GM19043 (cell line): Measurements from ENCODE around the gene PHPT1.
"Not testable (repeated sequence)": the region's sequence is repeated elsewhere in the genome, so short reads cannot be mapped to it uniquely, and the experiment has no call there.

Experiments used
- ATAC-seq: cut with Tn5 transposase; IDR thresholded peaks from one replicate; pipeline ENCODE4 v1.9.1; 2021; ENCODE audit warnings: low read depth; ENCODE audit not compliant: unreplicated experiment

The PHPT1 gene

GRCh38 chr9:136849038-136849959 is at the start of gene PHPT1:
PHPT1 (plus strand) TSS chr9:136849409; CDS start chr9:136849431, 22 bp downstream.
- peak; percentile 80 for ATAC-seq

GRCh38 chr9:136799854-136800657 is 49.2 kb upstream of the PHPT1 start:
- no peak for ATAC-seq

DNA sequence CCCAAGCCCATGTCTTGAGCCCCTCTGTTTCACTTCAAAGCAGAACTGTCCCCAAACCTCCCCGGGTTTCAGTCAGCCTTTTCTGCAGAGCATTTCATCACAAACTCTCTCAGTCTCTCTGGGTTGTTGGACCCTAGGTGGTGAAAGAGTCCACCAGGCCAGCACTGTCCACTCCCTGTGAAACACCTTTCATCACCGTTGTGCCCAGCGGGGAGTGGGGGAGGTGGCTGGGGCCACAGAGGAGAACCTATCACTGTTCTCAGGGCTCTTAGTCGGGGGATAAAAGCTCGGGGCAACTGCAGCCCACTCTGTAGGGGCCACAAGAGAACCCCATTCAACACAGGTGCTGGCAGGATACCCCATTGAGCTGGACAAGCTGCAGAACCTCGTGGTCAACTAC is 46.9 kb upstream of the PHPT1 start:
- no peak for ATAC-seq

DNA sequence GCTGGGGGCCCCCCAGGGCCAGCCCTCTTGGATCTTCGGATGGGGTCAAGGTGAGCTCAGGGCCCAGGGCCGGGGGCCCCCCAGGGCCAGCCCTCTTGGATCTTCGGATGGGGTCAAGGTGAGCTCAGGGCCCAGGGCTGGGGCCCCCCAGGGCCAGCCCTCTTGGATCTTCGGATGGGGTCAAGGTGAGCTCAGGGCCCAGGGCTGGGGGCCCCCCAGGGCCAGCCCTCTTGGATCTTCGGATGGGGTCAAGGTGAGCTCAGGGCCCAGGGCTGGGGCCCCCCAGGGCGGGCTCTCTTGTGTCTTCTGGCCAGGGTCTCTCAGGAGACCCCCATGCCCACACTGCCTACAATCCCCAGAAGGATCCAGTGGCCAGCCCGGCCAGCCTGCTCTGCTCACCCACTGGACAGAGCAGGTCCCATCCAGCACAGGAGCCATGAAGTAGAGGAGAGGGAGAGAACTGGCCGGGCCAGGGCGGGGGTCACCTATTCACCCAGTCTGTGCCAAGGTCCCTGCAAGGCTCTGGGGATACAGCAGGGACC is 46.1 kb upstream of the PHPT1 start:
- not testable (repeated sequence) for ATAC-seq

GRCh38 chr9:136803551-136804508 is 45.4 kb upstream of the PHPT1 start:
- no peak for ATAC-seq

DNA sequence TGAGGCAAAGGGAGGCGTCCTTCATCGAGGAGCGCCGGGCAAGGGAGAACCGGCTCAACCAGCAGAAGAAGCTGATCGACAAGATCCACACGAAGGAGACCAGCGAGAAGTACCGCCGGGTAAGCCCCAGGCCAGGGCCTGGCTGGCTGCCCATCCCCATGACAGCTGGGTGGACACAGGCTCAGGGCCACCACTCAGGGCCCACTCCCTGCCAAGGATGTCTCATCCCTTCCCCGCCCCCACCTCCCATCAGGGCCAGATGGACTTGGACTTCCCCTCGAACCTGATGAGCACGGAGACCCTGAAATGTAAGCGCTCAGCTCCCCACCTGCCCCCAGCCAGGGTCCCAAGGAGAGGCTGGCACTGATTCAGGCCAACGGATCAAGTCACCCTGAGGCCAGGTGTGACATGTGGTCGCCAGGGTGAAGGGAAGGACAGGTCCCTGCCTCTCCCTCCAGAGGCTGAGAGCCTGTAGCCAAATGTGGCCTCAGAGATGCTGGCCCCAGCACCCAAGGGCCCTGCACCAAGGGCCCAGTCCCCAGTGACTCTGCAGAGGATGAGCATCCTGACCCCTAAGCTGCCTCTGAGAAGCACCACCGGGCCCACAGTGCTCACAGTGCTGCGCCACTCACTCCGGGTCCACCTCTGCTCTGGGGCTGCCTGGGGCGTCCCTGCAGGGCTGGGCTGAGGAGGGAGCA is 44.6 kb upstream of the PHPT1 start:
- no peak for ATAC-seq

DNA sequence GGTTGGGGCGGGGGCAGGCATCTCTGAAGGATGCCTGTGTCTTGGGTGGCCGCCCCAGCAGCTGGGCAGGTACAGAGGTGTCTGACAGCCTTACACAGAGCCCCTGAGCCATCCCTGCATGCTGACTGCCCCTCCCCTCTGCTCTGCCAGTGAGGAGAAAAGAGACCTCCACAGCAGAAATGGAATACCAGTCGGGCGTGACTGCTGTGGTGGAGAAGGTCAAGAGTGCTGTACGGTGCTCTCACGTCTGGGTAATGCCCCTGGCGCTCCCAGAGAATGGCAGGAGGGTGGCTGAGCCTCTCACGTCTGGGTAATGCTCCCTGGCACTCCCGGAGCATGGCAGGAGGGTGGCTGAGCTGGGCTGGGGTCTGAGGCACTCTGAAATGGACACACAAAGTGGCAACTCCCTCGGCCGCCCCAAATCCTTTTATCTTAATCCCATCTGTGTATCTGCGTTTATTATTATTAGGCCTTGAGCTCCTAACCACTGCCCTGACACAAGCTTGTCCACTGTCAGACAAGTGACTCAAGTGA is 43.9 kb upstream of the PHPT1 start:
- ATAC-seq: no peak

DNA sequence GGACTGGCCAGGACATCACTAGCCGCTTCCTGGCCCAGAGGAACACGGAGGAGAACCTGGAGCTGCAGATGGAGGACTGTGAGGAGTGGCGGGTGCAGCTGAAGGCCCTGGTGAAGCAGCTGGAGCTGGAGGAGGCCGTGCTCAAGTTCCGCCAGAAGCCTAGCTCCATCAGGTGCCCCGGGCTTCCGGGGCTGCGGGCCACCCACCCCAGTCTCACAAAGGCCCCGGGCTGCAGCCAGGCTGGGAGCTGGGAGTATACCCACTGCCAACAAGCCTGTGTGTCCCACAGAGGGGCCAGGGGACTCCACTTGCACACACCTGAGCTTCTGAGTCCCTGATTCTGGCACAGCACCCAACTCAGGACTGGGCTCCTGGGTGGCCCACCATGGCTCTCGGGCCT is 43.1 kb upstream of the PHPT1 start:
- ATAC-seq: no peak

GRCh38 chr9:136806631-136807201 is 42.5 kb upstream of the PHPT1 start:
- ATAC-seq: no peak

DNA sequence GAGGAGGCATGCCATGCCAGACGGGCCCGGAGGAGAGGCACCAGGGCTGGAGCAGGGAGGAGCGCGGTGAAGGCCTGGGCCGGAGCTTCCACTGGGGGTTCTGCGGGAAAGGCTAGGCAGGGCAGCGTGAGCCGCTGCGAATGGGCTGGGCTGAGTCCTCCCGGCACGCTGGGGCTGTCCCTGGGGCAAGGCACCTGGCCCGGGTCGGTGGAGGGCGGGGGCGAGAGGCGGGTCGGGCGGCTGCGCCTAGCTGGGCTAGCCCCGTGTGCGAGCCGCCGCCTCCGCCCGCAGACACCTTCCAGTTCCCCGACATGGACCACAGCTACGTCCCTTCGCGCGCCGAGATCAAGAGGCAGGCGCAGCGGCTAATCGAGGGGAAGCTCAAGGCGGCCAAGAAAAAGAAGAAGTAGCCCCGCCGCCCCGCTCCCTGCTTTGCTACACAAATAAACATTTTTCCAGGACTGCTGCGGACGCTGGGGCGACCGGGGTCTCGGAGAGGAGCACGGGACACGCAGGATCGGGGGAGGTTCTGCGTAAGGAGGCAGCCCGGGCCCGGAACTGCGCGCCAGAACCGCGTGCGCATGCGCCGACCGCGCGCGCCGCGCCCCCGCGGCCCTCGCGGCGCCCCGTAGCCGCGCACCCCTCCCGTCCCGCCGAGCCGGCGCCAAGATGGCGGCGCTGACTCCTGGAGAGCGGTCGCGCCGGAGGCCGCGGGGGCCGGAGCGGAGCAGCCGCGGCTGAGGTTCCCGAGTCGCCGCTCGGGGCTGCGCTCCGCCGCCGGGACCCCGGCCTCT is 41.7 kb upstream of the PHPT1 start, which contains the start of gene RABL6:
TSS of gene RABL6 (plus strand) at position 668 of the 794 bp plus-strand sequence. CDS start 249 bp downstream, outside the sequence.
- ATAC-seq: peak; percentile 82

DNA sequence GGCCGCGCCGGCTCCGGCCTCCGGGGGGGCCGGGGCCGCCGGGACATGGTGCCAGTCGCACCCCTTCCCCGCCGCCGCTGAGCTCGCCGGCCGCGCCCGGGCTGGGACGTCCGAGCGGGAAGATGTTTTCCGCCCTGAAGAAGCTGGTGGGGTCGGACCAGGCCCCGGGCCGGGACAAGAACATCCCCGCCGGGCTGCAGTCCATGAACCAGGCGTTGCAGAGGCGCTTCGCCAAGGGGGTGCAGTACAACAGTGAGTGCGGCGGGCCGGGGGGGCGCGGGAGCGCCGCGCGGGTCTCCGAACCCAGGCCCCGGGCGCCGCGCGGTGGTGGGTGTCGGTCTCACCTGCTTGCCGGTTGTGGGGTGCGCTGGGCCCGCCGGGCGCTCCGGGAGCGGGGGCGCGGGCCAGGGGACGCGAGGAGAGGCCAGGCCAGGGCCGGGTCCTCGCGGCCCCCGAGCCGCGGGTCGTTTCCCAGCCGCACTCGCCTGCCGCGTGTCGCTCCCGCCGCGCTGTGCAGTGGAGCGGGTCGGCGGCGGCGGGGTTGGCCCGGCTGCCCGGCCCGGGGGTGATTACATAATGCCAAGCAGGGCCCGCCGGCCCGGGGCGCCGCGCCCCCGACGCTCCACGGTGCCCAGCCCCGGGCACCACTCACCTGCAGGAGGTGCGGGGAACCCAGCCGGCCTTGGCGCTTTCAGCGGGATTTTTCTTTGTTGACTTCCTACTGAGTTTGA is 41.0 kb upstream of the PHPT1 start:
- peak; percentile 30 for ATAC-seq

DNA sequence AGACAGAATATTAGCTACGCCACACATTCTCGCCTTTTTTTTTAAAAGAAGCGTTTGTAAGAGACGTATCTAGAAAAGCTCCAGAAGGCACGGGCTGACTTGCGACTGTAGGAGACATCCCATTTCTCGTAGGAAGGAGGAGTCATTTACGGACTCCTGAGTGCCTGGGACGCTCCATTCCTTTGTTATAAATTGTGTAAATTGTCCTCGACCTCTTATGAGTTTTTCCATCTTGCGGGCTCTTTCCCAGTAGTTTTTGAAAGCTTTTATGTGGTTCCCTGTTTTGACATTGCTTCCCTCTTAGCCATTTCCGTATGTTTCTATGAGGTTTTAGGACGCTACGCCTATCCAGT is 40.4 kb upstream of the PHPT1 start:
- no peak for ATAC-seq

DNA sequence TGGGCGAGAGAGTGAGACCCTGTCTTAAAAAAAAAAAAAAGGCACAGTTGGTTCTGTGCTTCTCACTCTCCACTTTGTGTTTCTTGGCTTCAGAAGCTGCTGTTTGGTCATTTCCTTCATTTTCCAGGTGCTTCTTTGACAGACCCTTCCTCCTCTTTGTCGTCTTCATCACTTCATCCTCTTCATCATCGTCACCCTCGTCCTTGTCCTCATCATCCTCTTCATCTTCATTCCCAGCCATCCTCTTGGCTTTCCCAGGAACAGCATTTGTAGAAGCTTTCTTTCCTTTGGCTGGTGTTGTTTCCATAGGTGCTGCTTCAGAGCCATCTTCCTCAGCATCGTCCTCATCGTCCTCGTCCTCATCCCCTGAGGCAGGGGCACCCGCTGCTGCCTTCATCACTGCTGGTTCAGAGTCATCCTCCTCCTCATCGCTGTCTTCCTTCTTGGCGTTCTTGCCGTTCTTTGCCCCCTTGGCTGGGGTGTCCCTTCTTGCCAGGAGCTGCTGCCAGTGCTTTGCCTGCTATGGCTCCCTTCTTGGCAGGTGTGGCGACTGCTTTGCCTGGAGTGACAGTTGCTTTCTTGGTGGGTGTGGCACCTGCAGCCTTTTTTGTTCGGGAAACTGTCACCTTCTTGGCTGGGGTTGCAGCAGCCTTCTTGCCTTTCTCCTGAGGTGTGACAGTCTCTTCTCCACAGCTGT is 34.3 kb upstream of the PHPT1 start:
- no peak for ATAC-seq

DNA sequence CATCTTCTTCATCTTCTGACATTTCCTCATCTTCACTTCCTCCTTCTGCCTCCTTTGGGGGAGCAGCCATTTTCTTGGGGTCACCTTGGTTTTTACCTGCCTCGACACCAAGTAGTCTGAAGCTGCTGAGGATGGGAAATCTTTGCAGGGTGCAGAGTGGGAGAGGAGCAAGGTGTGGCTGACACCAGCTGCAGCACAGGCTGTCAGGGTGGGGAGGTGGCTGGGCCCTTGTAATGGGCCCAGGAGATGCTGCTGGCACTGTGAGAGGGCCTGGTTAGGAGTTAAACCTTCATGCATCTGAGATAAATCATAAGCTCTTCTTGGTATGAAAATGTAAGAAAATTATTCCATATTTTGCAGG is 33.8 kb upstream of the PHPT1 start:
- no peak for ATAC-seq

- no peak for ATAC-seq
Measured at GRCh38 chr9:136820971-136821825, 28.0 kb upstream of the PHPT1 start.
